ENCODE results near the gene TAOK3.

The TAOK3 gene

GRCh38 chr12:118334939-118335567 is 37.7 kb downstream of the TAOK3 start:
- Histone ChIP-seq H3K4me3 (ENCODE audit: low read length) (no peak overlapping the region), H3K9me2 (replicated peaks; ENCODE audit: control insufficient read depth, low read length) (no peaks in the 10 kb centered on the region), H3K27ac (ENCODE audit: low read depth, low read length) (no peak overlapping the region), H3K9me3 (ENCODE audit: control insufficient read depth, insufficient read depth, low read length) (no peaks in the 10 kb centered on the region), H3K36me3 (ENCODE audit: control insufficient read depth, low read length) (no peaks in the 10 kb centered on the region; the same call in none of the 2 replicates), H3K27me3 (ENCODE audit: control insufficient read depth, low read length) (no peaks in the 10 kb centered on the region), H3K79me2 (ENCODE audit: control insufficient read depth, low read length) (peaks cover 82% of the 10 kb centered on the region), H4K20me1 (ENCODE audit: control insufficient read depth, insufficient read depth, low read depth, low read length) (peaks cover 4% of the 10 kb centered on the region; the same call in 1 of the 2 replicates), H3K4me1 (ENCODE audit: control insufficient read depth, low read length) (peaks cover 30% of the 10 kb centered on the region), H3F3A (ENCODE audit: control insufficient read depth, insufficient read depth) (peaks cover 6% of the 10 kb centered on the region; the same call in 1 of the 2 replicates), H3K4me2 (ENCODE audit: low read length) (no peak overlapping the region)
- TF ChIP-seq EZH2phosphoT487 (IDR thresholded peaks at IDR 0.05; ENCODE audit: borderline replicate concordance, low read length) (no peak), CTCF (IDR thresholded peaks at IDR 0.05; ENCODE audit: low read depth, low read length, poor library complexity, severe bottlenecking) (no peak)

- Histone ChIP-seq H3K79me2 (ENCODE audit: control insufficient read depth, low read length) (peaks cover 82% of the 10 kb centered on the region), H3K4me1 (ENCODE audit: control insufficient read depth, low read length) (peaks cover 37% of the 10 kb centered on the region), H3K4me2 (ENCODE audit: low read length) (no peak overlapping the region)
Observed at GRCh38 chr12:118334241-118334640, 38.5 kb downstream of the TAOK3 start.

GRCh38 chr12:118332511-118332910 is 40.2 kb downstream of the TAOK3 start:
- Histone ChIP-seq H3K4me3 (ENCODE audit: low read length) (no peak overlapping the region), H3K79me2 (ENCODE audit: control insufficient read depth, low read length) (peaks cover 84% of the 10 kb centered on the region), H3K4me2 (ENCODE audit: low read length) (no peak overlapping the region), H3F3A (ENCODE audit: control insufficient read depth, insufficient read depth) (no peaks in the 10 kb centered on the region; the same call in 1 of the 2 replicates), H4K20me1 (ENCODE audit: control insufficient read depth, insufficient read depth, low read depth, low read length) (no peaks in the 10 kb centered on the region), H3K27ac (ENCODE audit: low read depth, low read length) (no peak overlapping the region), H3K9me2 (replicated peaks; ENCODE audit: control insufficient read depth, low read length) (no peaks in the 10 kb centered on the region), H3K36me3 (ENCODE audit: control insufficient read depth, low read length) (no peaks in the 10 kb centered on the region; the same call in none of the 2 replicates), H3K27me3 (ENCODE audit: control insufficient read depth, low read length) (no peaks in the 10 kb centered on the region), H3K9me3 (ENCODE audit: control insufficient read depth, insufficient read depth, low read length) (no peaks in the 10 kb centered on the region), H3K4me1 (ENCODE audit: control insufficient read depth, low read length) (peaks cover 46% of the 10 kb centered on the region)
- TF ChIP-seq CTCF (IDR thresholded peaks at IDR 0.05; ENCODE audit: low read depth, low read length, poor library complexity, severe bottlenecking) = no peak
- TF ChIP-seq EZH2phosphoT487 (IDR thresholded peaks at IDR 0.05; ENCODE audit: borderline replicate concordance, low read length) = no peak

More at GRCh38 chr12:118334241-118334640, 38.5 kb downstream of the TAOK3 start:
- TF ChIP-seq EZH2phosphoT487 (IDR thresholded peaks at IDR 0.05; ENCODE audit: borderline replicate concordance, low read length) (no peak), CTCF (IDR thresholded peaks at IDR 0.05; ENCODE audit: low read depth, low read length, poor library complexity, severe bottlenecking) (no peak)
- no peak overlapping the region for H3K4me3 ChIP-seq (ENCODE audit: low read length)
- no peaks in the 10 kb centered on the region for H3K9me3 ChIP-seq (ENCODE audit: control insufficient read depth, insufficient read depth, low read length)
- no peaks in the 10 kb centered on the region for H4K20me1 ChIP-seq (ENCODE audit: control insufficient read depth, insufficient read depth, low read depth, low read length)
- no peaks in the 10 kb centered on the region for H3K27me3 ChIP-seq (ENCODE audit: control insufficient read depth, low read length)
- peaks cover 4% of the 10 kb centered on the region; the same call in 1 of the 2 replicates for H3F3A ChIP-seq (ENCODE audit: control insufficient read depth, insufficient read depth)
- no peak overlapping the region for H3K27ac ChIP-seq (ENCODE audit: low read depth, low read length)
- H3K36me3 ChIP-seq (ENCODE audit: control insufficient read depth, low read length) = no peaks in the 10 kb centered on the region; the same call in none of the 2 replicates
- no peaks in the 10 kb centered on the region for H3K9me2 ChIP-seq (replicated peaks; ENCODE audit: control insufficient read depth, low read length)

All from DOHH2 (cell line).